GM18505 (cell line): ENCODE results near the gene KIFC3.
"Not testable (repeated sequence)": the region's sequence is repeated elsewhere in the genome, so short reads cannot be mapped to it uniquely, and the experiment has no call there.

Source experiments
- ATAC-seq: cut with Tn5 transposase; IDR thresholded peaks from one replicate; pipeline ENCODE4 v1.9.1; 2021; ENCODE audit not compliant: unreplicated experiment
- POLR2A ChIP-seq: IDR thresholded peaks from 4 replicates; pipeline ENCODE4 v1.6.1; 2011; ENCODE audit warnings: borderline replicate concordance; ENCODE audit not compliant: insufficient read depth, insufficient read length; ENCODE audit errors: extremely low read depth

KIFC3 gene

DNA sequence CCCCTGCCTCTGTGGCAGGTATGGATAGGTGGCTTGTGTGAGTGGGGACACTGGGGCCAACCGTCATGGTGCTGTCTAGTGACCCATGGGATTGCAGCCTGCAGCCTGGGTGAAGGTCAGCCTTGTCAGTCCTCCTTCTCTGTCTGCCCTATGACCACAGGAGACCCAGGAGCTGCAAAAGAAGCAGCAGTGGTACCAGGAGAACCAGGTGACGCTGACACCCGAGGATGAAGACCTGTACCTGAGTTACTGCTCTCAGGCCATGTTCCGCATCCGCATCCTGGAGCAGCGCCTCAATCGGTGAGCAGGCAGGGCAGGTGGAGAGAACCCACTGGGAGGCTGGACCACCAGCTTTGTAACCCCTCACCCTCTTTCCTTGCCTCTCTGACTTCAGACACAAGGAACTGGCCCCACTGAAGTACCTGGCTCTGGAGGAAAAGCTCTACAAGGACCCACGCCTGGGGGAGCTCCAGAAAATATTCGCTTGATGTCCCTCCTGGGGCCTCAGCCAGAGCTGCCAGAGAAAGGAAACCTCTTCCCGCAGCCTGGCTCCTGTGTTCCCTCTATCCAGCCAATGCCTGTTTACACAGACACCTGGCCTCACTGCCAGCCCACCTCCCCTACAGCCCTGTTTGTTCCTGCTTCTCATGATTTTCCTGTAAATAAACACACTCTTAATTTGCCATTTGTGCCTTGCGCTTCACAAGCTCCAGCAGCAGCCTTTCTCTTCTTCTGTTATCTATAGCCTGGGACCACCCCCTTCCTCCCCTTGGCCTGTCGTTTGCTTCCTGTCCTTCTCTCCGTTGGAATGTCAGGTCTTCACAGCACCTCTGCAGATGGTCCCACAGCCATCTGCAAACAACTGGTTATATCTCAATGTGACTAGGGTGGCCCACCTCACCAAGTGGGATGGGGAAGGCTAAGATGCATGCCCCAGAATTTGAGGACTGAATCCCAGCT, 71.2 kb downstream of the KIFC3 start:
- ATAC-seq = no peak
- no peak for TF ChIP-seq POLR2A

DNA sequence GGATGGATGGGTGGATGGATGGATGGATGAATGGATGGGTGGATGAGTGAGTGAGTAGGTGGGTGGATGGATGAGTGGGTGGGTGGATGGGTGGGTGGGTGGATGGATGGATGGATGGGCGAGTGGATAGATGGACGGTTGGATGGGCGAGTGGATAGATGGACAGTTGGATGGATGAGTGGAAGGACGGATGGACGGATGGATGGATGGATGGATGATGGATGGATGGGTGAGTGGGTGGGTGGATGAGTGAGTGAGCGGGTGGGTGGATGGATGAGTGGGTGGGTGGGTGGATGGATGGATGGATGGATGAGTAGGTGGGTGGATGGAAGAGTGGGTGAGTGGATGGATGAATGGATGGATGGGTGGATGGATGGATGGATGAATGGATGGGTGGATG, 72.4 kb downstream of the KIFC3 start:
- not testable (repeated sequence) for ATAC-seq

DNA sequence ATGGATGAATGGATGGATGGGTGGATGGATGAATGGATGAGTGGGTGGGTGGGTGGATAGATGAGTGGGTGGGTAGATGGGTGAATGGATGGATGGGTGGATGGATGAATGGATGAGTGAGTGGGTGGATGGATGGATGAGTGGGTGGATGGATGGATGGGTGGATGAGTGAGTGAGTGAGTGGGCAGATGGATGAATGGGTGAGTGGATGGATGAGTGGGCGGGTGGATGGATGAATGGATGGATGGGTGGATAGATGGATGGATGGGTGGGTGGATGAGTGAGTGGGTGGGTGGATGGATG, 73.2 kb downstream of the KIFC3 start:
- no peak for TF ChIP-seq POLR2A
- no peak for ATAC-seq

DNA sequence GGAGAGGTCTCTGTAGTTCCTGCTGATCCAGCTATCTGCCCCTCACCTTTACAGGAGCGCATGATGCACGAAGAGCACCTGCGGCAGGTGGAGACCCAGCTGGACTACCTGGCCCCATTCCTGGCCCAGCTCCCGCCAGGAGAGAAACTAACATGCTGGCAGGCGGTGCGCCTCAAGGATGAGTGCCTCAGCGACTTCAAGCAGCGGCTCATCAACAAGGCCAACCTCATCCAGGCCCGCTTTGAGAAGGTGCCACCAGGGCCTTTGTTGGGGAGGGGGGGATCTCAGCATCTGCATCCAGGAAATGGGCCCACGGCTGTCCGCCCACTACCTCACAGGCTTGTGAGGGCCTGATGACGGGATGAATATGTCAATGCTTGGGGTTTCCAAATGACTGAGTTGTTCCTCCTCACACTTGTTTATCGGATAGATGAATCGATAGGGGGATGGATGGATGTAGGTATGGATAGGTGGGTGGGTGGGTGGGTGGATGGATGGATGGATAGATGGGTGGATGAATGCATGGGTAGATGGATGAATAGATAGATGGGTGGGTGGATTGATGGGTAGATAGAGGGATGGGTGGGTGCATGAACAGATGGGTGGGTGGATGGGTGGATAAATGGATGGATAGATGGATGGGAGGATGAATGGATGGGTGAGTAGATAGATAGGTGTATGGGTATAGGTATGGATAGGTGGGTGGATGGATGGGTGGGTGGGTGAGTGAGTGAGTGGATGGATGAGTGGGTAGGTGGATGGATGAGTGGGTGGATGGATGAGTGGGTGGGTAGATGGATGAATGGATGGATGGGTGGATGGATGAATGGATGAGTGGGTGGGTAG, 73.7 kb downstream of the KIFC3 start:
- ATAC-seq = no peak
- TF ChIP-seq POLR2A = no peak

DNA sequence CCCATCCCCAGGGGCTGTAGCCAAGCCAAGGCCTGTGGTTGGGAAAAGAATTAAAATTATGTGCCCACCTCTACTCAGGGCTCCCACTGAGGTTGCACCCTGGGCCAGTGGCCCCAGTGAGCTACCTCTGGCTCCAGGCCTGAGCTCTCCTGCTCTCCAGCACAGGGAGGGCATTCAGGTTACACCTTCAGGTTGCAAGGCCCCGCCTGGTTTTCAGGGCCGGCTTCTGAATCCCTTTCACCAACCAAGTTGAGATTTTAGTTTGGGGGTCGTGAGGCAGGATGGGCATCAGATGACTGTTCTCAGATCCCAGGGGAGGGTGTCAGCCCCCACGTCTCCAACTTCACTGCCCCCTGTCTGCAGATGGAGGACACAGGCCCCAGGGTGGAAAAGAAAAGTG, 74.7 kb downstream of the KIFC3 start:
- ATAC-seq = no peak
- TF ChIP-seq POLR2A = no peak

DNA sequence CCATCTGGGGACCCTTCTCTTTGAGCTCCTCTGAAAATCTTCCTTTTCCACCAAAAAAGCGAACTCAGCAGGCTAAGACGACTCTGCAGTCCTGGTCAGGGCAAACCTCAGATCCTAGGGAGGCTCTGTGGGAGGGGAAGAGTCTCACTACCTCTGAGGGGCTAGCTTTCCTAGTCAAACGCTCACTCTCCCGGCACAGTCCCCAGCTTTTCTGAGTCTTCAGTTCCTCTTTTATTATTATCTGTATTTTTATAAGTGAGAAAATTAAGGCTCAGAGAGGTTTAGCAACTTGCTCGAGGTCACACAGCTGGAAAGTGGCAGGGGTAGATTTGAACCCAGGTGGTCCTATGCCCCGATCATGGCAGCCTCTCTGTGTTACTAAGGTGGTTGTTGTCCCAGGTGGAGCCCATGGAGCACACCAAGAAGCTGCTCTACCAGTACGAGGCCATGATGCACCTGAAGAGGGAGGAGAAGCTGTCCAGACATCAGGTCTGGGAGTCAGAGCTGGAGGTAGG, 75.8 kb downstream of the KIFC3 start:
- no peak for TF ChIP-seq POLR2A
- ATAC-seq = no peak

DNA sequence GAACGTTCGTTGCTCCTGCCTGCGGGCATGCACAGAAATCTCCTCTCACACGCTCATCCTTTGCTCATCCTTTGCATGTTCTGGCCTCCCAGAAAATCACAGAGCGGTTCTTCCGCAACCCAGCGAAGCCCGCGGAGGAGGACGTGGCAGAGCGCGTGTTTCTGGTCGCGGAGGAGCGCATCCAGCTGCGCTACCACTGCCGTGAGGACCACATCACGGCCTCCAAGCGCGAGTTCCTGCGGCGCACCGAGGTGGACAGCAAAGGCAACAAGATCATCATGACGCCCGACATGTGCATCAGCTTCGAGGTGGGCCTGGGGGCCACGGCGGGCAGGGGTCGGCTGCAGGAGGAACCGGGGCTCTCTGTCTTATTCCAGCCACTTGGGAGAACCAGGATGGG, 76.3 kb downstream of the KIFC3 start:
- ATAC-seq = no peak
- no peak for TF ChIP-seq POLR2A

DNA sequence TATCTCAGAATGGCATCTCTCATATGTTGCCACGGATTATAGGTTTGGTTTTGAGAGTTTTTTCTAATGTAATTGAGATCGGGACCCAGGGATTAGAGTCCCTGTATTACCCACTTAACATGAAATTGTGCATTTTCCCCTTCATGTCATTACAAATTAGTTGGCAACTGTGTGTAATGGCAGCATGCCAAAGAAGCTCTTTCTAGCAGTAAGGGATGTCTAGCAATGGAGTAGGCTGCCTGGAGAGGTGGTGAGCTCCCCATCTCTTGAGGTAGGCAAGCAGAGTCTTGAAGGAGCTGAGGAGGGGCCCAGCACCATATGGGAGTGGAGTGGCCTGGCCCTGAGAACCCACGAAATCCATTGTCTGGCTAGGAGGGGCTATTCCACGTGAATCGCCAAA, 76.7 kb downstream of the KIFC3 start:
- no peak for TF ChIP-seq POLR2A
- ATAC-seq = no peak

DNA sequence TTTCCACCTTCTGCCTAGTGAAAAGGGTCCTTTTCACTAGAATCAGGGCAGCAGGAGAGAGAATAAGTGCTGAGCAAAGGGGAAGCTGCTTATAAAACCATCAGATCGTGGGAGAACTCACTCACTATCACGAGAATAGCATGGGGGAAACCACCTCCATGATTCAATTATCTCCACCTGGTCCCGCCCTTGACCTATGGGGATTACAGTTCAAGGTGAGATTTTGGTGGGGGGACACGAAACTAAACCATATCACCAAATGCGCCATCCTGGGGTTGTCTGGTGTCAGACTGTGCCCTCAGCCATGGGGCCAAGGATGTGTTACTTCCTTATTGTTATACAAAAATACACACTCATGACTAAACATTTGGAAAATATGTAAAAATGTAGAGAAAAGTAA, 77.1 kb downstream of the KIFC3 start:
- no peak for TF ChIP-seq POLR2A
- ATAC-seq = no peak

DNA sequence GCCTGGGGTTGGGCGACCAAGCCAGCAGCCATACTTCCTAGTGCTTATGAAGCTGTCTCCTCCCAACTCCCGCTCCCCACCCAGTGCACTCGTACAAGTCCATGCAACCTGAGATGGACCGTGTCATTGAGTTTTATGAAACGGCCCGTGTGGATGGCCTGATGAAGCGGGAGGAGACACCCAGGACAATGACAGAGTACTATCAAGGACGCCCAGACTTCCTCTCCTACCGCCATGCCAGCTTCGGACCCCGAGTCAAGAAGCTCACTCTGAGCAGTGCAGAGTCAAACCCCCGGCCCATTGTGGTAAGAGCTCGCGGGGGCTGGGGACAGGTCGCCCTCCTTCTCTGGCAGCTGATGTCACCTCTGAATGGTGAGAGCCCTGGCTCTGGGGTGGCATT, 77.8 kb downstream of the KIFC3 start:
- TF ChIP-seq POLR2A = no peak
- no peak for ATAC-seq

DNA sequence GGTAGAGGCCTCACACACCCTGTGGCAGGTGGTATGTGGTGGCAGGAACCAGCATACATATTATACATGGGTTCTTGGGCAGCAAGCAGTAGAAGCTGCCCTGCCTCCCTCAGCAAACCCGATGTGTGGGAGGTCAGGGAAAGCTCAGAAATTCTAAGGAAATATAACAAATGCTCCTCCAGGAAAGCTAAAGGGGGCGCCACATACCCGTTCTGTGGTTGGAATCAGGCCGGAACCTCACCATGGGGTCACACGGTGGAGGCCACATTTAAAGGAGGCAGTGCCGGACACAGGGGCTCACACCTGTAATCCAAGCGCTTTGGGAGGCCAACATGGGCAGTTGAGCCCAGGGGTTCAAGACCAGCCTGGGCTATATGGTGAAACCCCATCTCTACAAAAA, 79.1 kb downstream of the KIFC3 start:
- ATAC-seq = no peak
- no peak for TF ChIP-seq POLR2A

DNA sequence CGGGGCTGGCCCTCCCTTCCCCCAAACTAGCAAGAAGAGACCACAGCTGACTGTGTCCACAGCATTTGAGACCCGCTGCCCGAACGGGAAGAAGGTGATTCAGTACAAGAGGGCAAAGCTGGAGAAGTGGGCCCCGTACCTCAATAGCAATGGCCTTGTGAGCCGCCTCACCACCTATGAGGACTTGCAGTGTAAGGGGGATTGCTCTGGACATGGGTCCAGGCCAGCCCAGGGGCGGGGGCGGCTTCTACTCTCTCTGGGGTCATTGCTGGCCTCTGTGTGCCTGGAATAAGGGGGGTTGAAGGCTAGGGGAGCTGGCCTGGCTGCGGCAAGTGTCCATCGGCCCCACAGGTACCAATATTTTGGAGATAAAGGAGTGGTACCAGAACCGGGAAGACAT, 79.6 kb downstream of the KIFC3 start:
- ATAC-seq = no peak
- TF ChIP-seq POLR2A = no peak

DNA sequence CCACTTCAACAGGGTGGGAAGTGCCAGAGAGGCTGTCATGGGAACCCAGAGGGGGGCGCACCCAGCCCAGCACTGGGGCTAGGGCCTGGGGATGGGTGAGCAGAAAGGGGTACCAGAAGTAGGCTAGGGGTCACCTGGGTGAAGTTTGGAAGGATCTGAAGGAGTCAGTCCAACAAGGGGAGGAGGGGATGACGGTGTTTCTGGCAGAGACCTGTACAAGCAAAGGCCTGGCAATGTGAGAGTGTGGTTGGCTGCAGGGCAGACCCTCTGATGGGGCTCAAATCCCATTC, 80.1 kb downstream of the KIFC3 start:
- ATAC-seq = no peak
- TF ChIP-seq POLR2A = no peak
